Inferior parietal cortex (tissue), 1 donor: ENCODE measurements around the gene KRTAP10-5.
"Not testable (repeated sequence)": the region's sequence is repeated elsewhere in the genome, so short reads cannot be mapped to it uniquely, and the experiment has no call there.

Experiments used
- DNase-seq: peaks from one replicate; pipeline ENCODE4 v3.0.0-alpha.2; 2016; ENCODE audit errors: extremely low spot score

KRTAP10-5 gene, protein sequence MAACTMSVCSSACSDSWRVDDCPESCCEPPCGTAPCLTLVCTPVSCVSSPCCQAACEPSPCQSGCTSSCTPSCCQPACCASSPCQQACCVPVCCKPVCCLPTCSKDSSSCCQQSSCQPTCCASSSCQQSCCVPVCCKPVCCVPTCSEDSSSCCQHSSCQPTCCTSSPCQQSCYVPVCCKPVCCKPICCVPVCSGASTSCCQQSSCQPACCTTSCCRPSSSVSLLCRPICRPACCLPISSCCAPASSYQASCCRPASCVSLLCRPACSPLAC

DNA sequence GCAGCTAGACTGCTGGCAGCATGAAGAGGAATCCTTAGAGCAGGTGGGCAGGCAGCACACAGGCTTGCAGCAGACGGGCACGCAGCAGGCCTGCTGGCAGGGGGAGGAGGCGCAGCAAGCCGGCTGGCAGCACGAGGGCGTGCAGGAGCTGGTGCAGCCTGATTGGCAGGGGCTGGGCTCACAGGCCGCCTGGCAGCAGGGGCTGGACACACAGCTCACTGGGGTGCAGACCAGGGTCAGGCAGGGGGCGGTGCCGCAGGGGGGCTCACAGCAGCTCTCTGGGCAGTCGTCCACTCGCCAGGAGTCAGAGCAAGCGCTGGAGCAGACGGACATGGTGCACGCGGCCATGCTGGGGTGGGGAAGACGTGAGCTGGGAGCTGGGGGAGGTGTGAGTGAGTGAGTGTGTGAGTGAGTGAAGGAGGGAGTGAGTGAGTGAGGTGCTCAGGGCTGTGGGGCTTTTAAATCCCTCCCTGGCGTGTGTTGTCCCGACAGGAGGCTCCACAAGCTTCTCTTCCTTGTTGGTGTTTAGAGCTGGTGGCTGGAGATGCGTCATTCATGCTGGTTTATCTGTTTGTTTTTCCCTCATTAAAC is at the start of gene KRTAP10-5:
KRTAP10-5 (minus strand) TSS at position 374 of the 591 bp plus-strand sequence; CDS start at position 348, 26 bp downstream.
- DNase-seq: not testable (repeated sequence)

DNA sequence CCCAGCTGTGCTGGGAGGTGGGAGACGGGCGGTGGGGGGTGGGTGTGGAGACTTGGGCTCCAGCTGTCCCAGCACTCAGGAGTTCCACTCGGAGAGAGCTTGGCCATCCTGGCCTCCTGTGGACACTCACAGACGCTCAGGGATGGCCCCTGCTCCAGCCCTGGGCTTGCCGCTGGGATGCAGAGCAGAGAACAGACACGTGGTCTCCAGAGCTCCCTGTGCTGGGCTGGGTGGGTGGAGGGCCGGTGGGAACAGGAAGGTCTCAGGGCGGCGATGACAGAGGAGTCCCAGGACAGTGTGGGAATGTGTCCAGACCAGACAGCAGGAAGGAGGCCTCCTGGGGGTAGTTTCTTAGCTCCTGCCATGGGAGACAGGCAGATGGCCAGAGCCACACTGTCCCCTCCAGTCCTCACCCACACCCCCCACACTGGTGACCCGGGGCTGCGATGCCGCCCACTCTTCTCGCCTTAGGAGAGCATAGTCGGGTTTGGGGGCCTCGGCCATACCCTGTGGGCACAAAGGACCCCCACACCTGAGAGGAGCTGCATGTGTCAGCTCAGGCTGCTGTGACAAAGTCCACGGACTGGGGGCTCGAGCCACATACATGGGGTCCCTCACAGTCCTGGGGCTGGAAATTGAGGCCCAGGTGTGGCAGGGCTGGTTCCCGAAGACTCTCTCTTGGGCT is 48.4 kb upstream of the KRTAP10-5 start:
- no peak for DNase-seq

DNA sequence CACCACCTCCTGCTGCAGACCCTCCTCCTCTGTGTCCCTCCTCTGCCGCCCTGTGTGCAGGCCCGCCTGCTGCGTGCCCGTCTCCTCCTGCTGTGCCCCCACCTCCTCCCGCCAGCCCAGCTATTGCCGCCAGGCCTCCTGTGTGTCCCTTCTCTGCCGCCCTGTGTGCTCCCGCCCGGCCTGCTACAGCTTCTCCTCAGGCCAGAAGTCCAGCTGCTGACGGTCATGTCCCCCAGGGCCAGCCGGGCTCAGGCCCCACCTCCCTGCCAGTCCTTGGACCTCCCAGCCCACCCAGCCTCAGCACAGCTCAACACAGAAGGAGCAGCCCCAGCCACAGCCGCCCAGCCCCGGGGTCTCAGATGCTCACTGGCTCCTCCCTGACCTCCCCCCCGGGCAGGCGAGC is 47.4 kb upstream of the KRTAP10-5 start:
- not testable (repeated sequence) for DNase-seq

DNA sequence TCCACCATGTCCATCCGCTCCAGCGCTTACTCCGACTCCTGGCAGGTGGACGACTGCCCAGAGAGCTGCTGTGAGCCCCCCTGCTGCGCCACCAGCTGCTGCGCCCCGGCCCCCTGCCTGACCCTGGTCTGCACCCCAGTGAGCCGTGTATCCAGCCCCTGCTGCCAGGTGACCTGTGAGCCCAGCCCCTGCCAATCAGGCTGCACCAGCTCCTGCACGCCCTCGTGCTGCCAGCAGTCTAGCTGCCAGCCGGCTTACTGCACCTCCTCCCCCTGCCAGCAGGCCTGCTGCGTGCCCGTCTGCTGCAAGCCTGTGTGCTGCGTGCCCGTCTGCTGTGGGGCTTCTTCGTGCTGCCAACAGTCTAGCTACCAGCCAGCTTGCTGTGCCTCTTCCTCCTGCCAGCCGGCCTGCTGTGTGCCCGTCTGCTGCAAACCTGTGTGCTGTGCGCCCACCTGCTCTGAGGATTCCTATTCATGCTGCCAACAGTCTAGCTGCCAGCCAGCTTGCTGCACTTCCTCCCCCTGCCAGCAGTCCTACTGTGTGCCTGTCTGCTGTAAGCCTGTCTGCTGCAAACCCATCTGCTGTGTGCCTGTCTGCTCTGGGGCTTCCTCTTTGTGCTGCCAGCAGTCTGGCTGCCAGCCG is 46.9 kb upstream of the KRTAP10-5 start:
- DNase-seq: not testable (repeated sequence)

DNA sequence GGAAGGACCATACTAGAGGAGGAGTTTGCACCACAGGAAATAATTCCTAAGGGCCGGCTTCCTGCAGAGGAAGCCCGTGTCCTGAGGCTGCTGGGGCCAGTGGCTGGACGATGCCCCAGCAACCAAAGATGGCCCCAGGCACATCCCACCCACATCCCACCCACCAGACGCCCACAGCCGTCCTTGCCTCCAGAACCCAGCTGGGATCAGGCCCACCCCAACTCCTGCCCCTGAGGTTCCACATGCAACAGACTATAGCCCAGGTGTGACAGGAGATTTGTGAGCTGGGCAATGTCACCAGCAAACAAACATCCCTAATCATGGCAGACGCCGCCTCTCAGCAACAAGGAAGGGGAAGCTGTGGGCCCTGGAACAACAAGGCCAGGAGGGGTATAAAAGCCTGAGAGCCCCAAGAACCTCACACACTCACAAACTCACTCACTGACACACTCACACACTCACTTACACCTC is 46.3 kb upstream of the KRTAP10-5 start, which contains the start of gene KRTAP10-9:
KRTAP10-9 (plus strand) TSS at position 421 of the 471 bp plus-strand sequence. CDS start 79 bp downstream, outside the sequence.
- DNase-seq: no peak

DNA sequence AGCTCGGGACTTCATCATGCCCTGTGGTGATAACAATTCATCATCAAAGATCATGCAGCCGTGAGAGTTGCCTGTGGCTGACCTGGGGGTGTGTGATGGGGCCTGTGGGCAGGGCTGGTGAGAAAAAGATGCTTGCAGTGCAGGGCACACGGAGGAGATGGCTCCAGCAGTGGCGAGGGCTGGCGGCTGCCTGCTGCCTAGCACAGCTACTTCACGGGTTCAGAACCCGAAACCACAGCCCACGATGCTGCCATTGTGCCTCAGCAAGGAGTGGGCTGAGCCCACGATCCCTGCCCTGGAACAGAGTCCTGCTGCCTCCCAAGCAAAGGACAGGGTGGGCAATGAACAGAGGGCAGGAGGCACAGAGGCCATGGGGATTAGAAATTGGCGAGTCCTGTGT is 45.9 kb upstream of the KRTAP10-5 start:
- no peak for DNase-seq

DNA sequence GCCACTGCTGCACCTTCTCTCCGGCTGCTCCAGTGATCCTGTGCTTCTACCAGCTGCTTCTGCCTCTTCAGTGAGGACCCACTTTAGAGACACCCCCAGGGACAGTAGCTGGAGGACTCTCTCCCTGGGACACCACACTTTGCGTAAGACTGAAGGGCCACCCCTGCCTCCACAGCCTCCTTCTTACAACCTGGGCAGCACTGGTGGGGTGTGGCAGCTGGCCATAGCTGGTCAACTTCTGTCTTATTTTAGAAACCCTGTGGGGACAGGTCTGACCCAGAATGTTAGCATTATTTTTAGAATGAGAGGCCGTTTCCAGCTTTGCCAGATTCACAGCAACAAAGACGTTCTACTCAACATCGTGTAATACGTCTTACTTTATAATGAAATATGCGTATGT is 45.4 kb upstream of the KRTAP10-5 start:
- DNase-seq: no peak

DNA sequence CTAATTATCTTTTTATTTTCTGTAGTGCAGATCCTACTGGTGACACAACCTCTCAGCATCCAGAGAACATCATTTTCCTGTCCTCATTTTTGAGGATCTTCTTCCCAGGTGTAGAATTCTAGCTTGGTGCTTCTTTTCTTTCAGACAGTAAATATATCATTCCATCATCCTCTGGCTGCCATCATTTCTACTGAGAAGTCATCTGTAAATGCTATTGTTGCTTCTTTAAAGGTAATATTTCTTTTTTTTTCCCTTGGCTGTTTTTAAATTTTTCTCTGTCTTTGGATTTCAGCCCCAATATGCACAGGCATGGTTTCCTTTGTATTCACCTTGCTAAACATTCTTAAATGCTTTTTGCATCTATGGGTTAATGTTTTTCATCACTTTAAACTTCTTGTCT is 43.2 kb upstream of the KRTAP10-5 start:
- DNase-seq: no peak

DNA sequence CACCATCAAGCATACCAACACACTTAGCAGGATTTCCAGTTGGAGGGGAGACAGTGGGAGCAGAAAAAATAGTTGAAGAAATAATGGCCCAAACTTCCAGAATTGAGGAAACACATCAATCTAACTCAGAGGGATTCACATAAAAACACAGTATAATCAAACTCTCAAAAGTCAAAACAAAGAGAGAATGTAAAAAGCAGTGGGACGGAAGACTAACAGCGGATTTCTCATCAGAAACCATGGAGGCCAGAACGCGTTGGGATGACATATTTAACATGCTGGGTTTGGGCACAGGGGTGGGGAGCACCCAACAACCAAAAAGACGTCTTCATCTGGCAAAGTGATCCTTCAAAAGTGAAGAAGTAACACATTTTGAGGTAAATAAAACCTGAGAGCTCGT is 39.5 kb upstream of the KRTAP10-5 start:
- DNase-seq: no peak

DNA sequence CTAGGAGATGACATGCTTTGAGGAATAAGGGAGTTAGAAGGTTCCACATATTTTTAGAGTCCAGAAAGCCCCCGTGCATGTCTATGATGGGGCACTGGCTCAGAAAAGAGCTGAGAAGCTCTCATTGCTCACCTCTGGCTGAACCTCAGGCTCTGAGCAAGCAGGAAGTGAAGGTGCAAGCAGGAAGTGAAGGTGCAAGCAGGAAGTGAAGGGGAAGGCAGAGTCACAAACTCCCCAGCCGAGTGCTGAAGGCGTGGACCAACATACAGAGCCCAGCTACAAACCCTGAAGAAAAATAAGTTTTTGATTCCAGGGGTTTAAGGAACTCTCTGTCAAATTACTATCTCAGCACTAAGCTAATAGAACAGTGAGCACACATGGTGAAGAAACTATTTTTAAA is 38.5 kb upstream of the KRTAP10-5 start:
- no peak for DNase-seq

DNA sequence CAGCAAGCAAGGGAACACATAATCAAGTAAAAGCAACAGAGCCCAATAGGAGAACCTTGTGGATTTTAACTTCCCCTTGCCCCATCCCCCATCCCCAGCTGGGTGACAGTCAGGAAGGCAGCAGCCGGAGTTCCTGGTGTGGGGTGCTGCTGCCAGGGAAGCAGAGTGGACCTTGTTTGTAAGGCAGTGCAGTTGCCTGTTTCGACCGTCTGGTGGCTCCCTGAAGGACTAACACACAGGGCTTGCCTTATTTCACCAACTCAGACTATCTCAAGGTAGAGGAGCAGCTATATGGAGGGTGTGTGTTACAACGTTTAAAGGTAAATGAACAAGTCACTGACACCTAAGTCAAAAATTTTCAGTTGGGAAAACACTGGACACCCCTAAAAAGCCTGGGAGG is 38.1 kb upstream of the KRTAP10-5 start:
- DNase-seq: no peak

DNA sequence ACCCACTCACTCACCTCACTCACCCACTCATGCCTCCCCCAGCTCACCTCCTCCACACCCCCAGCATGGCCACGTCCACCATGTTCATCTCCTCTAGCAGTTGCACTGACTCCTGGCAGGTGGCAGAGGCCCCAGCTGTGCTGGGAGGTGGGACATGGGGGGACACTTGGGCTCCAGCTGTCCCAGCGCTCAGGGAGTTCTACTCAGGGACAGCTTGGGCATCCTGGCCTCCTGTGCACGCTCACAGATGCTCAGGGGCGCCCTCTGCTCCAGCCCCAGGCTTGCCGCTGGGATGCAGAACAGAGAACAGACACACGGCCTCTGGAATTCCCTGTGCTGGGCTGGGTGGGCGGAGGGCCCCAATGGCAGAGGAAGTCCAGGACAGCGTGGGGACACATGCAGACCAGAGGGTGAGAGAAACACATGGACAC is 36.7 kb upstream of the KRTAP10-5 start:
- DNase-seq: no peak

DNA sequence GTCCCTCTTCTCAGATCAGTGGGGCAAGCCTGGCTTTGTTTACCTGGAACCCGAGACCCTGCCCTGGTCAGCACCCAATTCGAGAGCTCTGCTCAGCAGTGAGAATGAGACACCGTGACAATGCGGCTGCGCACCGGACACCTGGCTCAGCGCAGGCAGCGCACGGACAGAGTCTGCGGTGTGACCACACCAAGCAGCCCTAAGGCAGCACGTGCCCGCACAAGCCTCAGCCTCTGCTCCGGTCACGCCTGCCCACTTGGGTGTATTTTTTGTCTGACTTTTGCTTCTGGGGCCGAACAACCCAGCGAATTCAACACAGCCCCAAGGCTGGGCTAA is 36.2 kb upstream of the KRTAP10-5 start:
- DNase-seq: no peak

DNA sequence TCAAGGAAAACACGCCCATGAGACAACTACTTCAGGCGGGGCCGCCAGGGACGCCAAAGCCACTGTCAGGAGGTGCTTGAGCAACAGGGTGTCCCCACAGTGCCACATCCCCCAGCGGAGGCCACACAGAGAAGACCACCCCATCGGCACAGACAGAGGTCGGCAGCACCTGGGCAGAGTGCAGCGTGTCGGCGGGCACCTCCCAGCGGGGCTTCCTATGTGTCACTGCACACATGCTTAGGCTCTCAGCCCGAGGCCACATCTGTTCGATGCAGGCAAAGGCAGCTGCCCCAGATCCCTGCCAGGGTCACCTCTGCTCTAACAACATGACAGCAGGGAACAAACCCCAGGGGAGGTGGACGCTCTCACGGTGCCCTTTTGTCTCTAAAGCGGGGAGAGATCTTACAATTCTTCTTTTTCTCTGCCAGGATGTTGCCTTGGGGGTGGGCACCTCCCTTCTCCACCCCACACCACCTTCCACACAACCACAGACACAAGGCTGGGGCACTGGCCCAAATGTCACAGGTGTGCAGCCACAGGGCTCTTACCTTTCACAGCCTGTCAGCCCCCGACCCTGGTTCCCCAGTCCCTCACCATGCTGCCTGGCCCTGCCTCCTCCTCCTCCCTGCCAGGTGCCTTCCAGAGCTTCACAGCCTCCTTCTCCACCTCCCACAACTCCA is 35.6 kb upstream of the KRTAP10-5 start:
- no peak for DNase-seq

DNA sequence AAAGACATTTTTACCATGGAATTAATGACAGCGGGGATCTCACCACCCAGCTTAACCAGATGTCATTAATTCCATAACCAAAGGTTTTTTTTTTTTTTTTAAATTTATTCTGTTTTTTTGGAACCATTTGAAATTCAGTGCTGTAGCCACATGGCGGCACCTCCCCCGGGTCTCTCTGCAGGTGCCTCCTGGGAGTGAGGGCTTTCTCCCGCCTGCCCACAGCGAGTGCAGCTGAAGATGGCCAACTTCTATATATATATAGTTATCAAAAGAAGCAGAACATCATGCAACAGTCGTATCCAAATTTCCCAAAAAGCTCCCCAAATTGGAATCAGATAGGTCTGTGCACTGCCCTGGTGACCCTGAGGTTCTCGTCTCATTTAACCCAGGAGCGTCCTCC is 35.1 kb upstream of the KRTAP10-5 start:
- no peak for DNase-seq

DNA sequence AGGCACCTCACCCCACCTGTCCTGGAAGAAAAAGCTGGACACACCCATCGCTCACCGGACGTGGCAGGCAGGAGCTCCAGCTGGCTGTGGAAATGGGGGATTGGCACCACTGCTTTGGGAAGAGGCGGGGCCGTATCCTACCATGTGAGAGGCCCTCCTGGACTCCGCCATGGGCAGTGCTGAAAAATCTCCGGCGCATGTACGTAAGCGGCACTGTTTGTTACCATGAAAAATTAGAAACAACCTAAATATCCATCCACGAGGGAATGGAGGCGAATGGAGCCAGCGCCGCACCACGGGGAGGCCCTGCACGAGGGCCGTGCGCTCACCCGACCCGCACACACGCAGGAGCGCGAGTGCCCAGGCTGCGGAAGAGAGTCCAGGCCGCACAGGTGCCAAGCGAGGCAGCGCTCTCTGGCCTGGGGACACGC is 34.6 kb upstream of the KRTAP10-5 start:
- DNase-seq: no peak

DNA sequence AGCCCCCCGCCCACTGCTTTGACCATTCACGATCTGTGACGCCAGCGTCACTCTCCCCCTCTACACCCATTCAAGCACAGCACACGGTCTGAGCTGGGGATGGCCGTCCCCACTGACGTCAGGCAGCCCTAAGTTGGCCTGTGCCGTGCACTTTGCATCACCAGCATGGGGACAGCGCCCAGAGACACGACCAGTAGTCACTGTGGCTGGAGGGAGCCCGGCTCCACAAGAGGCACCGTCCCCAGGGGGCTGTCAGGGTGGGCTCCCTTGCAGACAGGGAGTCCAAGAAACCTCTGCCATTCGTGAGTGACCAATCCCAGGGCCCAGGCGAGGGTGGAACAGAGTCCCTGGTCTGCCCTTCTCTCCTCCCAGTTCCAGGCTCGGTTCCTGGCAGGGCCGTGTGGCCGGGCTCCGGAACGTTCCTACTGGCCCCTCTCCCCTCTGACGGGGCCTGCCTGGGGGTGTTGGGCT is 33.8 kb upstream of the KRTAP10-5 start:
- no peak for DNase-seq

DNA sequence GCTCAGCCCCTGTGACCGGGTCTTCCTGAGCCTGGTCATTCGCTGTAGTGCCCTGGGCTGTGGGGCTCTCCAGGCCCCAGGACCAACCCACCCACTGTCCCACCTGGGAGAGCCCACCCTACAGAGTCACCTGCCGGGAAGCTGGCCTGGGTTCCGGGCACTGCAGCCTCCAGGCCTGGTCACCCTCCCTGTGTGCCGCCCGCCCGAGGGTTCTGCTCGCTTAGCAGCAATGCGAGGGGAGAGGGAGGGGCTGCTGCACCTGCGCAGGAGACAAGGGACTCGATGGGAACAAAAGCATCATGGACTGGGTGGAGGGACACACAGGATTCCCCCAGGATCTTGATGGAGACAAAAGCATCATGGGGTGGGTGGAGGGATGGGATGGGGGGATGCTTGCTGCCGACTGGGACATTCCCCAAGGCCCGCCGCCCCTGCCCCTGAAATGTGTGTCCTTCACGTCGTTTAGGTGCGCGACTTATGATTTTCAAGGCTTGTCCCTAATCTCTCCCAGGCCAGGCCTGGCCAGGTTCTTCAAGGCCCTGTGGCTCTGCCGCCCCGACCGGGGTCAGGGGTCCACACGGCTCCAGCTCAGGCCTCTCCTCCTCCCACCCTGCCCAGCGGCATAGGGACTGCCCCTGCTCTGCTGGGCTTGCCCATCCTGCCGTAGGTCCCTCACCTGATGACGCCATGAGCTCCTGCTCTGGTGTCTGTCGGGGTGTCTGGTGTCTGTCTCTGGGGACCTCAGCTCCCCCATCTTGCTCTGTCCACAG is 33.2 kb upstream of the KRTAP10-5 start:
- DNase-seq: no peak

DNA sequence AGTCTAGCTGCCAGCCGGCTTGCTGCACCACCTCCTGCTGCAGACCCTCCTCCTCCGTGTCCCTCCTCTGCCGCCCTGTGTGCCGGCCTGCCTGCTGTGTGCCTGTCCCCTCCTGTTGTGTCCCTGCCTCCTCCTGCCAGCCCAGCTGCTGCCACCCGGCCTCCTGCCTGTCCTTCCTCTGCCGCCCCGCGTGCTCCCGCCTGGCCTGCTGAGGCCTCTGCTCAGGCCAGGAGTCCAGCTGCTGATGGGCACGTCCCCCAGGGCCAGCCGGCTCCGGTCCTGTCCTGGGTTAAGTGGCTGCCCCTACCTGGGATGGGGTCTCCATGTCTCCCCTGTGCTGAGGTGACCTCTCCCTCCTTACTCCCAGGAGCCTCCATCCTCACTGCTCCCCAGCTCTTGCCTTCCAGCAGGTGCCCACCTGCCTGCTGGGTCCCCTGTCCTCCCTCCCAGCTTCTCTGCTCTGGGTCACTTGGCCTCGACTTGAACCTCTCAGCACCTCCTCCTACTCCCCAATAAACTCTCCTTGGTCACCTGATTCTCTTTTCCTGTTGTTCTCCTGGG is 32.3 kb upstream of the KRTAP10-5 start:
- DNase-seq: no peak

DNA sequence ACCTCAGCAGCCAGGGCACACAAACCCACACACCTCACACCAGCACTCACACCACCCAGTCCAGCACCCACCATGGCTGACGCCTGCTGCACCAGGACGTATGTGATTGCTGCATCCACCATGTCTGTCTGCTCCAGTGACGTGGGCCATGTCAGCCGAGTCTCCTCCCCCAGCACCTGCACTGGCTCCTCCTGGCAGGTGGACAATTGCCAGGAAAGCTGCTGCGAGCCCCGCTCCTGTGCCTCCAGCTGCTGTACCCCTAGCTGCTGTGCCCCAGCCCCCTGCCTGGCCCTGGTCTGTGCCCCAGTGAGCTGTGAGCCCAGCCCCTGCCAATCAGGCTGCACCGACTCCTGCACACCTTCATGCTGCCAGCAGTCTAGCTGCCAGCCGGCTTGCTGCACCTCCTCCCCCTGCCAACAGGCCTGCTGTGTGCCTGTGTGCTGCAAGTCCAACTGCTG is 31.7 kb upstream of the KRTAP10-5 start, which contains the start of gene KRTAP10-8:
KRTAP10-8 (plus strand) TSS at position 51 of the 458 bp plus-strand sequence; CDS start at position 73, 22 bp downstream.
- DNase-seq: no peak
